ENCODE results near the gene ZNF134. TPM values are rescaled to one million over a fixed set of nuclear protein-coding genes. Genes with fewer than 3 reads are reported as not detected.
A peak's percentile ranks its signal among the peaks of the same experiment; 100 is the strongest.

Gene ZNF134
- 10 to 100 TPM in 8 of 10 donors, 1 to 10 TPM in 2; 9.5 to 18.0 (median 12.7) TPM for total RNA-seq
- polyA plus RNA-seq = 1 to 10 TPM; 5.4 to 6.2 TPM
- long read RNA-seq, donor 1, full-length matches to known transcripts = 41 of 46 reads
- long read RNA-seq, donor 1, partial matches to known transcripts = 0 of 46 reads
- long read RNA-seq, donor 1, other reads (novel, unspliced or antisense) = 5 of 46 reads
- long read RNA-seq, donor 2, full-length matches to known transcripts = 32 of 32 reads
- long read RNA-seq, donor 2, partial matches to known transcripts = 0 of 32 reads
- long read RNA-seq, donor 2, other reads (novel, unspliced or antisense) = 0 of 32 reads
- long read RNA-seq, donor 3, full-length matches to known transcripts = 75 of 81 reads
- long read RNA-seq, donor 3, partial matches to known transcripts = 0 of 81 reads
- long read RNA-seq, donor 3, other reads (novel, unspliced or antisense) = 6 of 81 reads

DNA sequence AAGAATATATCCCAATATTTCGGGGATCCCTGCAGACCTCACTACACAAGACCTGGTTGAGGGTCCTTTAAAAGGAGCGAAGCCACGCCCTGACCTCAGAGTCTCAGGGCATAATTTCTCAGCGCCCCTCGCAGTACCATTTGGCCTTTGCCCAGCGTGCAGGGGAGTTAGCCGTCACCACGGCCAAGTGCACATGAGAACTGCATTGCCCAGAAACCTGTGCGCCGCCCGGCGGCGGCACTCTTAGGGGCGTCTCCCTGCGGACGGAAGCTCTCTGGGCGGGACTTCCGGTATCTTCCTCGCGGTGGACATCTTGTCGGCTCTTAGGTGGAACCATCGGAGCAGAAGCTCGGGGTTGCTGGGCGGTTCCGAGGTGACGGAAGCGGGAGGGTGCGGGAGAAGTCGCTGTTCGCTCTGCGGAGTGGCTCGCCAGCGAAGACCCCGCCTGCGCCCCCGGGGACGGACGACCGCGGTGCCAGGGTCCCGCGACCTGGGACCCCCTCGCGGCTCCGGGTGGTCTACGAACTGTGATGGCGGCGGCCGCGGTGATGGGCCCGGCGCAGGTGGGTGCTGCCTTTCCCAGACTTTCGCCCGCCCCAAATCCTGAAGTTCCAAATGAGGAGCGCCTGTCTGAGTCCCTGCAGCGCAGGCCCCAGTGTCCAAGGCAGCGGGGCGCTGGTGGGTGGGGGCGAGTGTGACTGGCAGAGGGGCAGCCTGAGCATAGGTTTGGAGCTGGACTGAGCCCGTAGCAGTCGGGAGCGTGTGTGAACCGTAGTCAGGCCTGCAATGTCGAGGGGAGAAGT is at the start of gene ZNF134:
ZNF134 (plus strand) TSS at position 302 of the 803 bp plus-strand sequence. CDS start 5,227 bp downstream, outside the sequence.
- Histone ChIP-seq H3K4me1 (peaks cover 0 to 33% (median 14%) of the 10 kb centered on the region in 9 donors), H3K9me3 (peaks cover 0 to 69% (median 50%) of the 10 kb centered on the region in 11 donors), H3K4me3 (peak within 1 kb of the TSS; percentile 66 to 100 (median 94)), H3K27me3 (no peaks in the 10 kb centered on the region), H3K36me3 (peaks cover 2 to 43% (median 33%) of the 10 kb centered on the region in 9 donors), H3K27ac (peak within 1 kb of the TSS in 9 of 10 donors; percentile 54 to 89 (median 85))
- peak; percentile 96 to 100 (median 99) for ATAC-seq
- intact Hi-C loops (cut with DNase I) = loop anchor here in 3 of 10 donors (2.0 to 10.0 kb wide), 2 partner anchors 19 to 49 kb away; partner anchors contain the start of gene ZNF211 (in 2 of the 3)
- DNase-seq = peak; percentile 93 to 94
- TF ChIP-seq, protein P1, sequence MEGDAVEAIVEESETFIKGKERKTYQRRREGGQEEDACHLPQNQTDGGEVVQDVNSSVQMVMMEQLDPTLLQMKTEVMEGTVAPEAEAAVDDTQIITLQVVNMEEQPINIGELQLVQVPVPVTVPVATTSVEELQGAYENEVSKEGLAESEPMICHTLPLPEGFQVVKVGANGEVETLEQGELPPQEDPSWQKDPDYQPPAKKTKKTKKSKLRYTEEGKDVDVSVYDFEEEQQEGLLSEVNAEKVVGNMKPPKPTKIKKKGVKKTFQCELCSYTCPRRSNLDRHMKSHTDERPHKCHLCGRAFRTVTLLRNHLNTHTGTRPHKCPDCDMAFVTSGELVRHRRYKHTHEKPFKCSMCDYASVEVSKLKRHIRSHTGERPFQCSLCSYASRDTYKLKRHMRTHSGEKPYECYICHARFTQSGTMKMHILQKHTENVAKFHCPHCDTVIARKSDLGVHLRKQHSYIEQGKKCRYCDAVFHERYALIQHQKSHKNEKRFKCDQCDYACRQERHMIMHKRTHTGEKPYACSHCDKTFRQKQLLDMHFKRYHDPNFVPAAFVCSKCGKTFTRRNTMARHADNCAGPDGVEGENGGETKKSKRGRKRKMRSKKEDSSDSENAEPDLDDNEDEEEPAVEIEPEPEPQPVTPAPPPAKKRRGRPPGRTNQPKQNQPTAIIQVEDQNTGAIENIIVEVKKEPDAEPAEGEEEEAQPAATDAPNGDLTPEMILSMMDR (IDR thresholded peaks at IDR 0.05) = peak in 7 of 9 donors; percentile 27 to 64 (median 53)
- 2% methylated on average over 64 of the region's 64 CpGs for WGBS, 2 donors

DNA sequence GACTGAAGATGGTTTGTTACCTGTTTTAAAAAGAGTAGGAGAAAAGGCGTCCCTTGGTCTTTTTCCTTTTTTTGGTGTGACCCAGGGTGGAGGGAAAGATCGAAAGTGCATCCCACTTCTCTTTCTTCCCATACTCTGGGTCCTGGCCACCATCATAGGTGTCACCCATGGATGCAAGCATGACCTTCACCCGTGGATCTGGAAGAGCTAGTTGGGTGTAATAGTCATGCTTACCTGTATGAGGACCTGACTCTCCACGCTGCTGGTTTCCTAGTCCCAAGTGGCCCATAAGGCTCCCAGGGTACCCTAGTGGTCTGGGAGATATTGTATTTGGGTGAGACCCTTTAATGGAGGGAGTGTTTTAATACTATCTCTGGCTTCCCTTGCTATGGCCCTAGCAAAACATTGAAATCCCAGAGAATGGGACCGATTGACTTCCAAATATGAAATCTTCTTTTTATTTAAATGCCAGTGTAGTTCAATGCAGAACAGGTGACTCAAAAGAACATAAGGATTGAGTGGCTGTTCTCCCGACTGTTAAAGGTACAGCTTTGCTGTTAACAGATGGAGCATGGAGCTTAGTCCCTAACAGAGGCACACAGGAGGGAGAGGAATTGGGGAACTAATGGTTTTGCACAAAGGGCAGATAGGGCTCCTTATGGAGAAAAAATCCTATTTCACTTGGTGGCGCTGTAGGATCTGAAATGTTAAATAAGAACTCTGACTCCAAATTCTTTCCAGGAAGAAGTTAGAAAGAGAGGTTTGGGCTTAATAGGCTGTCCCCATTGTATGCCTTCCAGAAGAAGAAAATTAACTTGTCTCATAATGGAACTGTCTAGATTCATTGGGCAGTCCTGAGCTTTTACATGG is 47.4 kb upstream of the ZNF134 start:
- Histone ChIP-seq H3K4me3 (no peak overlapping the region), H3K9me3 (peaks cover 0 to 100% (median 71%) of the 10 kb centered on the region in 11 donors), H3K27me3 (no peaks in the 10 kb centered on the region), H3K4me1 (no peaks in the 10 kb centered on the region), H3K27ac (no peak overlapping the region), H3K36me3 (peaks cover 0 to 10% (median 6%) of the 10 kb centered on the region in 9 donors)
- no peak for DNase-seq
- intact Hi-C loops (cut with DNase I) = loop anchor here in 1 of 10 donors (10.0 kb wide), 1 partner anchor 48 kb away; the partner anchor contains the start of gene ZNF134
- no peak for ATAC-seq
- 56 to 61% methylated on average over 7 of the region's 7 CpGs for WGBS, 2 donors
- TF ChIP-seq, protein P1 (IDR thresholded peaks at IDR 0.05) = no peak

DNA sequence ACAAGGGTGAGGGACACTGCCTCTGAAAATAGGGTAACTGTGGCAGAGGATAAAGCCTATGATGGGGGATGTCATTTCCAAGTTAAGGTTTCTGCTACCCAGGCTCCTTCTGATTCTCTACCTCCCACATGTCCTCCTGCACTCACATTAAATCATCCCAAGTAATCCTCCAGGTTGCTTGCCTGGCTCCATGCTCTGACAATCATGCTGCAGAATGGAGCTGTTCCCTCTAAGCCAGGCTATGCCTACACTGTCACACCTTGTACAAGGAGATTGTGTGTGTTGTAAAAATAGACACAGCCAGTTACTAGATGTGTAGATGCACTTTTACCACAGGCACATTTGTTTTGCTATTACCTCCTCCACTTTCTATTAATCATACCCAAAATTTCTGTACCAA is 43.3 kb upstream of the ZNF134 start:
- Histone ChIP-seq H3K36me3 (peaks cover 3 to 50% (median 47%) of the 10 kb centered on the region in 9 donors), H3K4me3 (no peak overlapping the region), H3K9me3 (peaks cover 0 to 100% (median 87%) of the 10 kb centered on the region in 11 donors), H3K4me1 (no peaks in the 10 kb centered on the region), H3K27ac (no peak overlapping the region), H3K27me3 (no peaks in the 10 kb centered on the region)
- no peak for ATAC-seq
- DNase-seq = no peak
- intact Hi-C loops (cut with DNase I) = no loop called here
- TF ChIP-seq, protein P1 (IDR thresholded peaks at IDR 0.05) = no peak

Data from heart right ventricle (tissue), 16 donors.